CD8-positive, alpha-beta memory T cell (primary cell): ENCODE results near the gene RAB3IL1. TPM values are rescaled to one million over a fixed set of nuclear protein-coding genes. Genes with fewer than 3 reads are reported as not detected.

Source experiments
- CTCF ChIA-PET: fragments of 350-600 bp; sonication (Branson Sonifier 250); formaldehyde crosslinking; loops from one replicate; lab custom pipeline; 2021; ENCODE audit warnings: antibody characterized with exemption; lab: Charles Lee
- POLR2A ChIA-PET: fragments of 350-600 bp; sonication (Branson Sonifier 250); formaldehyde crosslinking; loops from one replicate; lab custom pipeline; 2021; ENCODE audit warnings: antibody characterized with exemption; lab: Charles Lee
- DNase-seq, 5 donors: peaks; one replicate each; pipeline versions ENCODE4 v3.0.0 to v3.0.0-alpha.2; 2020 to 2022; ENCODE audit warnings: mixed read lengths in 1 of 5
- H3K27ac ChIP-seq: one replicate; pipeline ENCODE4 v1.7.0; 2013; ENCODE audit warnings: low read depth, mild to moderate bottlenecking, low read length, moderate library complexity
- H3K27me3 ChIP-seq: 2 replicates; pipeline ENCODE4 v1.7.0; 2013; ENCODE audit warnings: low read length, mild to moderate bottlenecking; ENCODE audit not compliant: insufficient read depth, poor library complexity, severe bottlenecking
- H3K36me3 ChIP-seq: 2 replicates; pipeline ENCODE4 v1.7.0; 2013; ENCODE audit warnings: mild to moderate bottlenecking, low read length, moderate library complexity; ENCODE audit not compliant: insufficient read depth
- H3K4me1 ChIP-seq: 2 replicates; pipeline ENCODE4 v1.7.0; 2013; ENCODE audit warnings: mild to moderate bottlenecking, low read length, moderate library complexity; ENCODE audit not compliant: insufficient read depth
- H3K4me3 ChIP-seq: 2 replicates; pipeline ENCODE4 v1.7.0; 2013; ENCODE audit warnings: mild to moderate bottlenecking, low read length
- H3K9me3 ChIP-seq: 2 replicates; pipeline ENCODE4 v1.7.0; 2013; ENCODE audit warnings: mild to moderate bottlenecking, low read length
- H3K27ac Mint-ChIP-seq, 8 donors: one replicate each; pipeline ENCODE4 v1.8.0; 2020 to 2021; ENCODE audit warnings: mixed read lengths in 8 of 8, mild to moderate bottlenecking in 6 of 8, inconsistent platforms in 3 of 8, moderate library complexity in 3 of 8
- H3K27me3 Mint-ChIP-seq, 2 donors: one replicate each; pipeline ENCODE4 v1.8.0; 2020 to 2021; ENCODE audit warnings: mixed read lengths in 2 of 2, mild to moderate bottlenecking in 1 of 2, moderate library complexity in 1 of 2
- H3K36me3 Mint-ChIP-seq, 3 donors: one replicate each; pipeline ENCODE4 v1.8.0; 2020 to 2021; ENCODE audit warnings: mixed read lengths in 3 of 3, inconsistent platforms in 1 of 3, mild to moderate bottlenecking in 1 of 3
- H3K4me1 Mint-ChIP-seq, 3 donors: one replicate each; pipeline ENCODE4 v1.8.0; 2020 to 2021; ENCODE audit warnings: mixed read lengths in 3 of 3, inconsistent platforms in 1 of 3, mild to moderate bottlenecking in 1 of 3
- H3K4me3 Mint-ChIP-seq, 7 donors: one replicate each; pipeline ENCODE4 v1.8.0; 2020 to 2021; ENCODE audit warnings: mixed read lengths in 7 of 7, mild to moderate bottlenecking in 6 of 7, moderate library complexity in 4 of 7, inconsistent platforms in 2 of 7
- H3K9me3 Mint-ChIP-seq, 5 donors: one replicate each; pipeline ENCODE4 v1.8.0; 2020 to 2022; ENCODE audit warnings: mixed read lengths in 5 of 5, mild to moderate bottlenecking in 3 of 5, moderate library complexity in 2 of 5, inconsistent platforms in 1 of 5
- polyA plus RNA-seq: library from polyadenylated mRNA; unstranded; fragments of 300-500 nt; fragmentation: Illumina TruSeq; gene quantifications from one replicate; pipeline ENCODE4 v1.2.3, GENCODE V29; 2021
- total RNA-seq, 2 experiments: library from RNA; stranded (reverse); gene quantifications; one replicate each; pipeline ENCODE4 v1.2.3, GENCODE V29; 2021

The RAB3IL1 gene
- total and polyA plus RNA-seq, 3 experiments from 2014 or later, result 0.28 to 0.53 TPM; not detected in 1

DNA sequence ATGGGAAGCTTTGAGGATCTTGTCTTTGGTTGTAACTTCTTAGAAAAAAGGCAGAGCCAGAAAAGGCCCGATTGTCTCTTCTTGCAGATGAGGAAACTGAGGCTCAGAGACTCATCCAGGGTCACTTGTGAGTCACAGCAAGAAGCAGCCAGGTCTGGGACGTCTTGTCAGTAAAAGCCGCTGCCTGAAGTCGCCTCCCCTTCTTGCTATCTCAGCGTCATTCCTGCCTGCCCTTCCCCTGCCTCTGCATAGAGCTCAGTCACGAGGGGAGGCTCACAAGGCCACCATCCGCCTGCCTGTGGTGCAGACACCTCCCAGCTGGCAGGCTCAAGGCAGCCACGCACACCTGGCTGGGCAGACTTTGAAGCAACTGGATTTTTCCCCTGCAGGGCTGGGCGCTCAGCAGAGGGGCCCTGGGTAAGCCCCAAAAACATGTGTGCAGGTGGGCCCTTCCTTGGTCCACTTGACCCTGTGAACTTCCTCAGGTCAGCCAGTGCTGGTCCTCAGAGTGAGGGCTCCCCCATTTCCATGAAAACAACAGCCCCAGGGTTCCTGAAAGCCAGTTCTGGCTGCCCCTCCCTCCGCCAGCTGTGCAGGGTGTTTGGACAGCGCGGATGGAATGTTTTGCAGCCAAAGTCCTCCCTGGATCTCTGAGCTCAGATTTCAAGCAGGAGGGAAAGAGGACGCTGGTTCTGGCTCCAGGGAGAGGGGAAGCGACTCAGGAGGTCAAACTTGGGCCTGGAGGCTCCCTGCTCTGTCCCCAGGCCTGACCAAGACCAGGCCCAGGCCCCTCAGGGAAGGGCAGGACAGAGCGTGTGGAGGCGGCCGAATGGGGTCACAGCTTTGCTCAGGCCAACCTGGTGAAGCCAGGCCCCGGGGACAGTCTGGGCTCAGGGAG lies 6.0 kb upstream of the RAB3IL1 start:
- H3K9me3 ChIP-seq, result no peaks in the 10 kb centered on the region
- ChIA-PET CTCF (interaction anchor here (2.6 kb wide), 1 partner anchor 158 kb away, joined by 10 read pairs; no protein-coding TSS in a partner anchor), POLR2A (no interaction called here)
- no peak for DNase-seq
- no peak overlapping the region for H3K4me3 ChIP-seq
- Mint-ChIP-seq H3K27me3 (peaks cover 26 to 42% of the 10 kb centered on the region in 2 donors), H3K36me3 (no peaks in the 10 kb centered on the region), H3K4me1 (peaks cover 0 to 1% (median under 1%) of the 10 kb centered on the region in 3 donors), H3K4me3 (no peak overlapping the region), H3K9me3 (no peaks in the 10 kb centered on the region), H3K27ac (peak overlapping the region in 1 of 8 donors; percentile 43)
- H3K27me3 ChIP-seq, result peaks cover under 1% of the 10 kb centered on the region
- H3K4me1 ChIP-seq, result no peaks in the 10 kb centered on the region
- H3K27ac ChIP-seq, result no peak overlapping the region
- H3K36me3 ChIP-seq, result no peaks in the 10 kb centered on the region

DNA sequence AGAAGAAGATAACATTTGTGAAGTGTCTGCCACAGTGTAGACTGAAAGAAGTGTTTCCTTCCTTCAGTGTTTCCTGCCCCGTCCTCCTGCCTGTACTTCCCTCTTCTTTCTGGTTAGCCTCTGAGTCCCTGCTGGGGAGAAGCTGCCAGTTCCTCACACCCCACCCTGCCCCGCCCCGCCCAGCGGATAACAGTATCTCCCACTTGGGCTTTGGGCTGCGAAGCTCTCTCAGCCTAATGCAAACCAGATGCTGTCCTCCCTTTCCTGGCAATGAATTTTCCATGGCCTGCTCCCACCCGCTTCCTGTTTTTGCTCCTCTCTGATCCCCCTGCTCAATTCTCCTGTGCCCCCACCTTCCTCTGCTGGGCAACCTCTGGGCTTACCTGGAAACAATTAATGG lies 5.2 kb upstream of the RAB3IL1 start:
- no peak for DNase-seq
- H3K27me3 ChIP-seq, result peaks cover 9% of the 10 kb centered on the region
- POLR2A ChIA-PET, result no interaction called here

DNA sequence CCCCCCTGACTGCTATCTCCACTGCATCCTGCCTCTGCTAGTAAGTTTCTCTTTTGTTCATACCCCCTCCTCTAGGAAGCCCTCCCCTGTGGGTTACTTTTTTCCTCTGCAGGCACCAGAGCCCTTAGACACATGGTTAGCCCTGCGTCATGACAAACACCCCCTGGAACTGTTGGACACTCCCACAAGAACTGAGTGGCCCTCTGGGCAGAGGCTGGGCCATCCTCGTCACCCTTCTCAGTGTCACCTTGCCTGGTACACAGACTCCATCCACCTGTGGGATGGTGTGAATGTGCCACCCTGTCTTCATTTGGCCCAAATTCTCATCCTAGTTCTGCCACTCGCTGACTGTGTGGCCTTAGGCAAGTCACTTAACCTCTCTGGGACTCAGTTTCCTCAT lies 4.1 kb upstream of the RAB3IL1 start:
- POLR2A ChIA-PET, result no interaction called here
- Histone ChIP-seq H3K36me3 (no peaks in the 10 kb centered on the region), H3K27ac (no peak overlapping the region), H3K9me3 (no peaks in the 10 kb centered on the region), H3K4me3 (no peak overlapping the region), H3K4me1 (no peaks in the 10 kb centered on the region), H3K27me3 (peaks cover 12% of the 10 kb centered on the region)
- Mint-ChIP-seq H3K27ac (no peak overlapping the region), H3K4me1 (peaks cover 8 to 14% (median 8%) of the 10 kb centered on the region in 3 donors), H3K4me3 (no peak overlapping the region), H3K36me3 (no peaks in the 10 kb centered on the region), H3K27me3 (peaks cover 33 to 54% of the 10 kb centered on the region in 2 donors), H3K9me3 (no peaks in the 10 kb centered on the region)
- DNase-seq, result no peak
- CTCF ChIA-PET, result no interaction called here

More for the DNA sequence above, 5.2 kb upstream of the RAB3IL1 start:
- Histone ChIP-seq H3K4me1 (no peaks in the 10 kb centered on the region), H3K4me3 (no peak overlapping the region), H3K9me3 (no peaks in the 10 kb centered on the region), H3K27ac (no peak overlapping the region), H3K36me3 (no peaks in the 10 kb centered on the region)
- peak overlapping the region in 1 of 8 donors; percentile 33 for H3K27ac Mint-ChIP-seq
- CTCF ChIA-PET, result no interaction called here
- H3K4me1 Mint-ChIP-seq, result peaks cover 8 to 10% (median 8%) of the 10 kb centered on the region in 3 donors
- H3K4me3 Mint-ChIP-seq, result no peak overlapping the region
- peaks cover 31 to 51% of the 10 kb centered on the region in 2 donors for H3K27me3 Mint-ChIP-seq
- no peaks in the 10 kb centered on the region for H3K36me3 Mint-ChIP-seq
- no peaks in the 10 kb centered on the region for H3K9me3 Mint-ChIP-seq

- Histone ChIP-seq H3K9me3 (no peaks in the 10 kb centered on the region), H3K4me1 (no peaks in the 10 kb centered on the region), H3K36me3 (no peaks in the 10 kb centered on the region), H3K4me3 (no peak overlapping the region), H3K27me3 (peaks cover 13% of the 10 kb centered on the region), H3K27ac (peak overlapping the region; percentile 47)
- Mint-ChIP-seq H3K36me3 (no peaks in the 10 kb centered on the region), H3K9me3 (no peaks in the 10 kb centered on the region), H3K4me1 (peaks cover 8 to 14% (median 8%) of the 10 kb centered on the region in 3 donors), H3K27me3 (peaks cover 42 to 64% of the 10 kb centered on the region in 2 donors), H3K27ac (peak overlapping the region in 1 of 8 donors; percentile 81), H3K4me3 (peak overlapping the region in 1 of 7 donors; percentile 59)
- DNase-seq, result no peak
- POLR2A ChIA-PET, result no interaction called here
- CTCF ChIA-PET, result interaction anchor here (0.9 to 1.6 kb wide), 2 partner anchors 162 to 188 kb away, joined by 3 to 4 read pairs; no protein-coding TSS in a partner anchor
Measured at GRCh38 chr11:61919705-61920631, 2.6 kb upstream of the RAB3IL1 start.

DNA sequence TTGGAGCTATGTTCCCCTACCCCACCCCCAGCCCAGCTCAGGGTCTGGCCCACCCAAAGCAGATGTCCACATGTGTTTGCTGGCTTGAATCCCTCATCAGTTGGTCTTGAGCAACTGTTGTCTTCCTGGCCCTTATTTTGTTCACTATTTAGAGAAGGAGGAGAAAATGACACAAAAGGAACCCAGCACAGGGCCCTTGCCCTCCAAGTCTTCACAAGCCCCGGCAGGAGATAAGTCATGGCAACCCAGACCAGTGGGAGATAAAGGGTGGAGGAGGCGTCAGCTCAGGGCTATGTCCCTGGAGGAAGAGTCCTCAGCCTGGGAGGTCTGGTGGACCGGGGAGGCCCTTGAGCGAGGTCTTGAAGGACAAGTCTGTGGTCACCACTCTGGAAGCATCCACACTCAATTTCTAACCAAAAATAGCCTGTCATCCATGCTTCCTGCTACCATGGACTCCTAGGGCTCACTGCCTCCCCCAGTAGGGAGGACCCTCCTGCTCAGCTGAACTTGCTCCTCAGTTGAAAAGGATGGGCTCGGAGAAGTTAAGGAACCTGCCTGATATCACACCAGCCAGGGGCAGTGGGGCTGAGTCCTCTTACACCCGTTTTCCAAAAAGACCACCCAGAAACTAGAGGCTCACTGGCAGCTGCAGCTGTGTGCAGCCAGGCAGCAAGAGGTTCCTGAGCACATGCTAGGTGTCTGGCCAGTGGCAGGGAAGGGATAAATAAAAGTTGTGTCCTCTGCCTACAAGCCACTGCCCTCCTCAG lies 1.8 kb upstream of the RAB3IL1 start:
- Histone ChIP-seq H3K9me3 (no peaks in the 10 kb centered on the region), H3K27ac (peak overlapping the region; percentile 43), H3K27me3 (peaks cover 13% of the 10 kb centered on the region), H3K4me3 (no peak overlapping the region), H3K4me1 (no peaks in the 10 kb centered on the region), H3K36me3 (no peaks in the 10 kb centered on the region)
- ChIA-PET CTCF (interaction anchor here (0.9 to 1.6 kb wide), 2 partner anchors 163 to 189 kb away, joined by 3 to 4 read pairs; no protein-coding TSS in a partner anchor), POLR2A (no interaction called here)
- Mint-ChIP-seq H3K36me3 (no peaks in the 10 kb centered on the region), H3K4me3 (no peak overlapping the region), H3K27me3 (peaks cover 42 to 69% of the 10 kb centered on the region in 2 donors), H3K27ac (no peak overlapping the region), H3K9me3 (no peaks in the 10 kb centered on the region), H3K4me1 (peaks cover 8 to 14% (median 8%) of the 10 kb centered on the region in 3 donors)
- DNase-seq, result no peak

GRCh38 chr11:61918251-61918937 lies 1.0 kb upstream of the RAB3IL1 start:
- Mint-ChIP-seq H3K27ac (peak overlapping the region in 1 of 8 donors; percentile 79), H3K4me3 (peak overlapping the region in 6 of 7 donors; percentile 64 to 86 (median 69)), H3K27me3 (peaks cover 44 to 67% of the 10 kb centered on the region in 2 donors), H3K4me1 (peaks cover 8 to 14% (median 8%) of the 10 kb centered on the region in 3 donors), H3K9me3 (no peaks in the 10 kb centered on the region), H3K36me3 (no peaks in the 10 kb centered on the region)
- POLR2A ChIA-PET, result no interaction called here
- Histone ChIP-seq H3K27ac (peak overlapping the region; percentile 43), H3K4me3 (no peak overlapping the region), H3K36me3 (no peaks in the 10 kb centered on the region), H3K9me3 (no peaks in the 10 kb centered on the region), H3K4me1 (no peaks in the 10 kb centered on the region), H3K27me3 (peaks cover 13% of the 10 kb centered on the region)
- CTCF ChIA-PET, result interaction anchor here (1.6 kb wide), 1 partner anchor 189 kb away, joined by 4 read pairs; no protein-coding TSS in a partner anchor
- DNase-seq, result no peak
